ENCODE measurements around the gene TTC31. TPM values are rescaled to one million over a fixed set of nuclear protein-coding genes. Genes with fewer than 3 reads are reported as not detected.

TTC31 gene
- total and polyA plus RNA-seq, 2 experiments from 2014 or later = 15.9 to 20.4 TPM

GRCh38 chr2:74486141-74486540 lies 3.3 kb downstream of the TTC31 start:
- Histone ChIP-seq H3K9ac (no peak overlapping the region), H3K36me3 (ENCODE audit: low read depth) (no peaks in the 10 kb centered on the region), H3K4me2 (ENCODE audit: unreplicated experiment) (no peak overlapping the region), H3K27ac (no peak overlapping the region), H3K79me2 (ENCODE audit: insufficient read depth) (peaks cover 66% of the 10 kb centered on the region), H3K27me3 (replicated peaks; ENCODE audit: insufficient read depth) (no peaks in the 10 kb centered on the region), H3K9me2 (ENCODE audit: insufficient read depth) (no peaks in the 10 kb centered on the region), H4K20me1 (ENCODE audit: insufficient read depth) (no peaks in the 10 kb centered on the region), H3F3A (ENCODE audit: insufficient read depth) (peaks cover 19% of the 10 kb centered on the region), H3K4me1 (ENCODE audit: insufficient read depth) (peaks cover 32% of the 10 kb centered on the region), H3K9me3 (ENCODE audit: low read depth) (no peaks in the 10 kb centered on the region), H3K4me3 (no peak overlapping the region), H2AFZ (no peak overlapping the region)
- 87 to 94% methylated on average over 2 of the region's 2 CpGs for WGBS, 2 experiments (ENCODE audit: low coverage in 1 of 2, low lambda C conversion rate in 2 of 2, missing lambda C conversion rate in 2 of 2)
- in situ Hi-C loops (cut with MboI) = no loop called here
- DNase-seq = no peak
- TF ChIP-seq EZH2 (IDR thresholded peaks at IDR 0.05; ENCODE audit: insufficient read depth, poor library complexity, severe bottlenecking) (no peak), EZH2phosphoT487 (IDR thresholded peaks at IDR 0.05; ENCODE audit: insufficient read depth, low read depth) (no peak)

DNA sequence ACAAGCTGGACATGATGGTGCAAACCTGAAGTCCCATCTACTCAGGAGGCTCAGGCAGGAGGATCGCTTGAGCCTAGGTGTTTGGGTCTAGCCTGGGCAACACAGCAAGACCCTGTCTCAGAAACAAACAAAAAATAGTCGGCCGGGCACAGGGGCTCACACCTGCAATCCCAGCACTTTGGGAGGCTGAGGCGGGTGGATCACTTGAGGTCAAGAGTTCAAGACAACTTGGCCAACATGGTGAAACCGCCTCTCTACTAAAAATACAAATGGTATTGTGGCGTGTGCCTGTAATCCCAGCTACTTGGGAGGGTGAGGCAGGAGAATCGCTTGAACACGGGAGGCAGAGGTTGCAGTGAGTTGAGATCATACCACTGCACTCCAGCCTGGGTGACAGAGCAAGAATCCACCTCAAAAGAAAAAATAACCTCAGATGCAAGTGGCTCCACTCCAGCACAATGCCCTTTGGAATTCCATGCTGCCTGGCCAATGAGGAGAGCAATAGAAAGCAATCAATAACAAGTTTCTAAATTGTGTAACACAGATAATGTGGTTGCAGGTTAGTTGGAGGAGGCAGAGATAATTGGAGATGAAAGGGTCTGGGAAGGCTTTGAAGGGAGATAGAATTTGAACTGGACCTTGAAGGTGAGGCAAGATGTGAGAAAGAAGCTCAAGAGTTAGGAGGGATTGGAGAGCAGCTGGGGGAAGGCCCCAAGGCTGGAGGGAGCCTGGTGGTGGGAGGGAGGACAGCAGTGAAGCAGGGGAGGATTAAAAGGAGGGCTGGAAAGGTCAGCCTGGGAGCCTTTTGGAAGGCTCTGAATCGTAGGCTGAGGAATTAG lies 6.0 kb downstream of the TTC31 start:
- H2AFZ ChIP-seq = no peak overlapping the region
- no peaks in the 10 kb centered on the region for H3K9me2 ChIP-seq (ENCODE audit: insufficient read depth)
- H3K4me1 ChIP-seq (ENCODE audit: insufficient read depth) = peaks cover 22% of the 10 kb centered on the region
- no peak for DNase-seq
- H3K9me3 ChIP-seq (ENCODE audit: low read depth) = no peaks in the 10 kb centered on the region
- peaks cover 44% of the 10 kb centered on the region for H3K79me2 ChIP-seq (ENCODE audit: insufficient read depth)
- H3K4me3 ChIP-seq = no peak overlapping the region
- no peaks in the 10 kb centered on the region for H3K27me3 ChIP-seq (replicated peaks; ENCODE audit: insufficient read depth)
- TF ChIP-seq EZH2phosphoT487 (IDR thresholded peaks at IDR 0.05; ENCODE audit: insufficient read depth, low read depth) (no peak), EZH2 (IDR thresholded peaks at IDR 0.05; ENCODE audit: insufficient read depth, poor library complexity, severe bottlenecking) (no peak)
- no peaks in the 10 kb centered on the region for H4K20me1 ChIP-seq (ENCODE audit: insufficient read depth)
- peaks cover 19% of the 10 kb centered on the region for H3F3A ChIP-seq (ENCODE audit: insufficient read depth)
- H3K4me2 ChIP-seq (ENCODE audit: unreplicated experiment) = peak overlapping the region; percentile 55
- no peak overlapping the region for H3K9ac ChIP-seq
- H3K36me3 ChIP-seq (ENCODE audit: low read depth) = peaks cover 4% of the 10 kb centered on the region; the same call in 1 of the 2 replicates
- 85 to 87% methylated on average over 9 of the region's 9 CpGs for WGBS, 2 experiments (ENCODE audit: low coverage in 1 of 2, low lambda C conversion rate in 2 of 2, missing lambda C conversion rate in 2 of 2)
- in situ Hi-C loops (cut with MboI) = no loop called here
- H3K27ac ChIP-seq = peak overlapping the region; percentile 48

GRCh38 chr2:74489906-74490305 lies 7.0 kb downstream of the TTC31 start:
- in situ Hi-C loops (cut with MboI) = no loop called here
- Histone ChIP-seq H3K9ac (no peak overlapping the region), H3K27ac (no peak overlapping the region), H2AFZ (no peak overlapping the region), H3K36me3 (ENCODE audit: low read depth) (peaks cover 4% of the 10 kb centered on the region; the same call in 1 of the 2 replicates), H3F3A (ENCODE audit: insufficient read depth) (peaks cover 19% of the 10 kb centered on the region), H3K79me2 (ENCODE audit: insufficient read depth) (peaks cover 33% of the 10 kb centered on the region), H3K4me3 (no peak overlapping the region), H3K9me2 (ENCODE audit: insufficient read depth) (no peaks in the 10 kb centered on the region), H3K4me1 (ENCODE audit: insufficient read depth) (peaks cover 18% of the 10 kb centered on the region), H4K20me1 (ENCODE audit: insufficient read depth) (no peaks in the 10 kb centered on the region), H3K4me2 (ENCODE audit: unreplicated experiment) (no peak overlapping the region), H3K9me3 (ENCODE audit: low read depth) (no peaks in the 10 kb centered on the region), H3K27me3 (replicated peaks; ENCODE audit: insufficient read depth) (no peaks in the 10 kb centered on the region)
- DNase-seq = no peak
- TF ChIP-seq EZH2 (IDR thresholded peaks at IDR 0.05; ENCODE audit: insufficient read depth, poor library complexity, severe bottlenecking) (no peak), EZH2phosphoT487 (IDR thresholded peaks at IDR 0.05; ENCODE audit: insufficient read depth, low read depth) (no peak)
- WGBS, 2 experiments (ENCODE audit: low coverage in 1 of 2, low lambda C conversion rate in 2 of 2, missing lambda C conversion rate in 2 of 2) = 86 to 94% methylated on average over 7 to 9 of the region's 9 CpGs

DNA sequence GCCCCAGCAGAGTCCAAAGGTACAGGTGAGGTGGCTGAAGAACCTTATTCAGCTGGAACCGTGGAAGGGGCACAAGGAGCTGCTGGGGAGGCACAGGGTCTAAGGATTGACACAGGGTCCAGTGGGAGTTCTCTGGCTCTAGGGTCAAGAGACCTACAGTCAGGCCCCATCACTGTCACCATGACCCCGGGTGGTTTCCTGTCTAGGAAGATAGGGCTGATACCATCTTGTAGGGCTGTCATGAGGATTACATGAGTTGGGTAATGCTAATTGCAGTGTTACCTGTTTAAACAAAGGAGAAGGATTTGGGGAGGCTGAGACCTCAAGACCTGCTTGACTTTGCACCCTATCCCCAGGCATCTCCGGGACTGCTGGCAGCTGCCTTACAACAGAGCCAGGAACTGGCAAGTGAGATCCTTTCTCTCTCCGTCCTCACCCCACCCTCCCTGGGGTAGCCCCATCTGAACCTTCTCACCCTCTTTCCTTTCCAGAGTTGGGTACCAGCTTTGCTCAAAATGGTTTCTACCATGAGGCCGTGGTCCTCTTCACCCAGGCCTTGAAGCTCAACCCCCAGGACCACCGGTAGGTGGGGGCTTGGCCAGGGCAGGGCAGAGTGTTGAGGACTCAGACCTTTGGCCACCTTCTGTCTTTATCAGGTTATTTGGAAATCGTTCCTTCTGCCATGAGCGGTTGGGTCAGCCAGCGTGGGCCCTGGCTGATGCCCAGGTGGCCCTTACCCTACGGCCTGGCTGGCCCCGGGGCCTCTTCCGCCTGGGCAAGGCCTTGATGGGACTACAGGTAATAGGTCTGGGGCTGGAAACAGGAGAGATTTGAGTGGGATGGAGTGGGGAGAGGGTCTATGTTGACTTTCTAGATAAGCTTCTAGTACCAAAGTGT lies 9.0 kb downstream of the TTC31 start:
- WGBS, 2 experiments (ENCODE audit: low coverage in 1 of 2, low lambda C conversion rate in 2 of 2, missing lambda C conversion rate in 2 of 2) = 95 to 96% methylated on average over 12 of the region's 12 CpGs
- Histone ChIP-seq H3K79me2 (ENCODE audit: insufficient read depth) (peaks cover 13% of the 10 kb centered on the region), H3F3A (ENCODE audit: insufficient read depth) (peaks cover 10% of the 10 kb centered on the region), H3K4me2 (ENCODE audit: unreplicated experiment) (no peak overlapping the region), H3K36me3 (ENCODE audit: low read depth) (peaks cover 4% of the 10 kb centered on the region; the same call in 1 of the 2 replicates), H3K4me3 (no peak overlapping the region), H4K20me1 (ENCODE audit: insufficient read depth) (no peaks in the 10 kb centered on the region), H3K4me1 (ENCODE audit: insufficient read depth) (peaks cover 18% of the 10 kb centered on the region), H3K9ac (no peak overlapping the region), H3K27me3 (replicated peaks; ENCODE audit: insufficient read depth) (no peaks in the 10 kb centered on the region), H2AFZ (no peak overlapping the region), H3K9me3 (ENCODE audit: low read depth) (no peaks in the 10 kb centered on the region), H3K27ac (no peak overlapping the region), H3K9me2 (ENCODE audit: insufficient read depth) (no peaks in the 10 kb centered on the region)
- DNase-seq = no peak
- TF ChIP-seq EZH2 (IDR thresholded peaks at IDR 0.05; ENCODE audit: insufficient read depth, poor library complexity, severe bottlenecking) = no peak
- no peak for TF ChIP-seq EZH2phosphoT487 (IDR thresholded peaks at IDR 0.05; ENCODE audit: insufficient read depth, low read depth)
- in situ Hi-C loops (cut with MboI) = no loop called here

All from GM23248 (cell line).